GM21447 (cell line): ENCODE results near the gene POU2F2.

Source experiments
- ATAC-seq: cut with Tn5 transposase; IDR thresholded peaks from one replicate; pipeline ENCODE4 v1.9.1; 2021; ENCODE audit not compliant: unreplicated experiment

POU2F2 gene

GRCh38 chr19:42081584-42082203 is 50.6 kb downstream of the POU2F2 start:
- ATAC-seq: no peak

DNA sequence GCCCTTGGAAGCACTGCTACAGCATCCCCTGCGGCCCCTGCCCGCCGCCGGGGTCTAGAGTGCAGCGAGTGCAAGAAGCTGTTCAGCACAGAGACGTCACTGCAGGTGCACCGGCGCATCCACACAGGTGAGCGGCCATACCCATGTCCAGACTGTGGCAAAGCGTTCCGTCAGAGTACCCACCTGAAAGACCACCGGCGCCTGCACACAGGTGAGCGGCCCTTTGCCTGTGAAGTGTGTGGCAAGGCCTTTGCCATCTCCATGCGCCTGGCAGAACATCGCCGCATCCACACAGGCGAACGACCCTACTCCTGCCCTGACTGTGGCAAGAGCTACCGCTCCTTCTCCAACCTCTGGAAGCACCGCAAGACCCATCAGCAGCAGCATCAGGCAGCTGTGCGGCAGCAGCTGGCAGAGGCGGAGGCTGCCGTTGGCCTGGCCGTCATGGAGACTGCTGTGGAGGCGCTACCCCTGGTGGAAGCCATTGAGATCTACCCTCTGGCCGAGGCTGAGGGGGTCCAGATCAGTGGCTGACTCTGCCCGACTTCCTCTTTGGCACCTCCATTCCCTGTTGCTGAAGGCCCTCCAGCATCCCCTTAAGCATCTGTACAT is 51.4 kb downstream of the POU2F2 start:
- no peak for ATAC-seq

DNA sequence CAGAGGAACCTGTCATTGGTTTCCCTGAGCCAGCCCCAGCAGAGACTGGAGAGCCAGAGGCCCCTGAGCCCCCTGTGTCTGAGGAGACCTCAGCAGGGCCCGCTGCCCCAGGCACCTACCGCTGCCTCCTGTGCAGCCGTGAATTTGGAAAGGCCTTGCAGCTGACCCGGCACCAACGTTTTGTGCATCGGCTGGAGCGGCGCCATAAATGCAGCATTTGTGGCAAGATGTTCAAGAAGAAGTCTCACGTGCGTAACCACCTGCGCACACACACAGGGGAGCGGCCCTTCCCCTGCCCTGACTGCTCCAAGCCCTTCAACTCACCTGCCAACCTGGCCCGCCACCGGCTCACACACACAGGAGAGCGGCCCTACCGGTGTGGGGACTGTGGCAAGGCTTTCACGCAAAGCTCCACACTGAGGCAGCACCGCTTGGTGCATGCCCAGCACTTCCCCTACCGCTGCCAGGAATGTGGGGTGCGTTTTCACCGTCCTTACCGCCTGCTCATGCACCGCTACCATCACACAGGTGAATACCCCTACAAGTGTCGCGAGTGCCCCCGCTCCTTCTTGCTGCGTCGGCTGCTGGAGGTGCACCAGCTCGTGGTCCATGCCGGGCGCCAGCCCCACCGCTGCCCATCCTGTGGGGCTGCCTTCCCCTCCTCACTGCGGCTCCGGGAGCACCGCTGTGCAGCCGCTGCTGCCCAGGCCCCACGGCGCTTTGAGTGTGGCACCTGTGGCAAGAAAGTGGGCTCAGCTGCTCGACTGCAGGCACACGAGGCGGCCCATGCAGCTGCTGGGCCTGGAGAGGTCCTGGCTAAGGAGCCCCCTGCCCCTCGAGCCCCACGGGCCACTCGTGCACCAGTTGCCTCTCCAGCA is 52.1 kb downstream of the POU2F2 start:
- ATAC-seq: no peak

DNA sequence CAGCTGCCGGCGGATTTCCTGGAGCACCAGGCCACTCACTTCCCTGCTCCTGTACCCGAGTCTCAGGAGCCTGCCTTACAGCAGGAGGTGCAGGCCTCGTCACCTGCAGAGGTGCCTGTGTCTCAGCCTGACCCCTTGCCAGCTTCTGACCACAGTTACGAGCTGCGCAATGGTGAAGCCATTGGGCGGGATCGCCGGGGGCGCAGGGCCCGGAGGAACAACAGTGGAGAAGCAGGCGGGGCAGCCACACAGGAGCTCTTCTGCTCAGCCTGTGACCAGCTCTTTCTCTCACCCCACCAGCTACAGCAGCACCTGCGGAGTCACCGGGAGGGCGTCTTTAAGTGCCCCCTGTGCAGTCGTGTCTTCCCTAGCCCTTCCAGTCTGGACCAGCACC is 53.0 kb downstream of the POU2F2 start:
- no peak for ATAC-seq

DNA sequence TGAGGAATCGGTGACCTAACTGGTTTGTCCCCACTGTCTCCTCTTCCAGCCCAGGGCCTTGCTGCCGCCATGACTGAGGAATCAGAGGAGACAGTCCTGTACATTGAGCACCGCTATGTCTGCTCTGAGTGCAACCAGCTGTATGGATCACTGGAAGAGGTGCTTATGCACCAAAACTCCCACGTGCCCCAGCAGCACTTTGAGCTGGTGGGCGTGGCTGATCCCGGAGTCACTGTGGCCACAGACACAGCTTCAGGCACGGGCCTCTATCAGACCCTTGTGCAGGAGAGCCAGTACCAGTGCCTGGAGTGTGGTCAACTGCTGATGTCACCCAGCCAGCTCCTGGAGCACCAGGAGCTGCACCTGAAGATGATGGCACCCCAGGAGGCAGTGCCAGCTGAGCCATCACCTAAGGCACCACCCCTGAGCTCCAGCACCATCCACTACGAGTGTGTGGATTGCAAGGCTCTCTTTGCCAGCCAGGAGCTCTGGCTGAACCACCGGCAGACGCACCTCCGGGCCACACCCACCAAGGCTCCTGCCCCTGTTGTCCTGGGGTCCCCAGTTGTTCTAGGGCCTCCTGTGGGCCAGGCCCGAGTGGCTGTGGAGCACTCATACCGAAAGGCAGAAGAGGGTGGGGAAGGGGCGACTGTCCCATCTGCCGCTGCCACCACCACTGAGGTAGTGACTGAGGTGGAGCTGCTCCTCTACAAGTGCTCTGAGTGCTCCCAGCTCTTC is 53.5 kb downstream of the POU2F2 start:
- ATAC-seq: no peak

- no peak for ATAC-seq
These were observed 54.2 kb downstream of the POU2F2 start for GRCh38 chr19:42078058-42078457.

- ATAC-seq: peak; percentile 10
These were observed 55.8 kb downstream of the POU2F2 start for GRCh38 chr19:42076380-42076944.

DNA sequence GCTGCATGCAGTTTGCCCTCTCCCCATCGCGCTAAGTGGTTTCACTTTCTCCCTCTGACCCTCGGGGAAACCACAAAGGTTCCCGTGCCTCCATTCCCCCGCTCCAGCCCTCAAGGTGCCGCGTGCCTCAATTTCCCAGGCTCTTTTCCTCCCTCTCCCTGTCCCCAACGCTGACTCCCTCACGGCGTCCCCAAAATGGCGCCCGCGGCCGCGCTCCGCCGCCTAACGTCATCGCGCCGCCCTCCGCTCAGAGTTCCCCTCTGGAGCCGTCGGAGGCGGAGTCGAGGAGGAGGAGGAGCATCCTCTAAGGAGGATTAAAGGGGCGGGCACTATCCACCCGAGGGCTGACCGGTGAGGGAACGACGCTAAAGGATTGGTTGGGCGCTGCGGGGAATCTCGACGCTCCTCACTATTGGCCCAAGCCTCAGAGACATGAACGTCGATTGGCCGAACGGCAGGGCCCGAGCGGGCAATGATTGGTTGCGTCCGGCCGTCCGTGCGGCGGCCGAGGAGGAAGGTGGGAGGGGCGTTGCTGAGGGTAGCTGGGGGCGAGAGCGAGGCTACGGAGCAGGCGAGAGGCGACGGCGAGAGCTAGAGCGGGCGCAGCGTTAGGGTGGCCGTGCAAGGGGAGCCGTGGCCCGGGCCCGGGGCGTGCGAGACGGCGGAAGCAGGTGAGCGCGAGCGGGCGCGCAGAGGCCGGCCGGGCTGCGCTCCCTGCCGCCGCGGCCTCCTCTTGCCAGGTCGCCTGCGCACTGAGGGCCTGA is 56.4 kb downstream of the POU2F2 start, which contains the start of gene ZNF574:
Gene ZNF574 (plus strand): TSS at position 551 of the 764 bp plus-strand sequence. CDS start 2,441 bp downstream, outside the sequence.
- ATAC-seq: peak; percentile 93

DNA sequence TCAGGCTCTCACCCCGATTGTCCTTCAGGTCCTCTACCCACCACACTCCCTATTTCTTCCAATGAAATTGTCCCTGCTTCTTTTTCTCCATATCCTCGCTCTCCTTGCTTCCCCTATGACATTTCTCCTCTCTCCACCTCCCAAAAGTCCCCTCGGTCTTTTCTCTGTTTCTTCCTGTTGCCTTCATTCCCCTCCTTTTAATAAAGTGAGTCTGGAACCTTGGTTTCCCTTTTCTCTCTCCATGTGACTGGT is 57.0 kb downstream of the POU2F2 start:
- ATAC-seq: no peak

DNA sequence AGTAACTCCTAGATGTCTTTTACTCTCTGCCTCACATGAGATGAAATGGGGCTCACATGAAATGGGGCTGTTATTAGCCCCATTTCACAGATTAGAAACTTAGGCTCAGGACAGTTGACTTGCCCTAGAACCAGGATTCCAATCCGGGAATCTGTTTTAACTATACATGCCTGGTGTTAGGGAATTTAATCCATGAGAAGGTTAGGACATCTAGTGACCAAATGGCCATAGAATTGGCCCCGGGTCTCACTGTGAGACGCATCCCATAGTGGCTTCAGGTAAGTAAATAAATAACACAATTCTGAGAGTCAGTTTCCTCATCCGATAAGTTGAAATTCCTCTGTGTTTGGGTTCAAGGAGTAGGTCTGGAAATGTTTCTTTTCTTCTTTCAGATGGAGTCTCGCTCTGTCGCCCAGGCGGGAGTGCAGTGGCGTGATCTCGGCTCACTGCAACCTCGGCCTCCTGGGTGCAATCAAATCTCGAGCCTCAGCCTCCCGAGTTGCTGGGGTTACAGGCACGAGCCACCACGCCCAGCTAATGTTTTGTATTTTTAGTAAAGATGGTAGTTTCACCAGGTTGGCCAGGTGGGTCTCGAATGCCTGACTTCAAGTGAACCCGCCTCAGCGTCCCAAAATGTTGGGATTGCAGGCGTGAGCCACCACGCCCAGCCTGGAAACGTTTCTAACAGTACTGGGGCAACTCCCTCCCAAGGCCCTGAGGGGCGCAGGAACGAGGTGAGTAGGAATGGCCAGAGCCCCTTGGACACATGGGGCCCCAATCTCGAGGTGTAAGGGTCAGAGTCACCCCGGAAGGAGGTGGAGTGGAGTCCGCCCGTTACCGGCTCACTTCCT is 57.5 kb downstream of the POU2F2 start:
- ATAC-seq: no peak

GRCh38 chr19:42071247-42071646 is 61.0 kb downstream of the POU2F2 start:
- no peak for ATAC-seq

GRCh38 chr19:42069619-42070351 is 62.5 kb downstream of the POU2F2 start, which contains the start of gene GRIK5:
Gene GRIK5 (minus strand): TSS chr19:42070206. CDS start chr19:42065770, 4,436 bp downstream.
- no peak for ATAC-seq

GRCh38 chr19:42068756-42069571 is 63.3 kb downstream of the POU2F2 start:
- ATAC-seq: no peak

- no peak for ATAC-seq
These were observed 63.9 kb downstream of the POU2F2 start for GRCh38 chr19:42068361-42068755.

GRCh38 chr19:42067315-42067888 is 64.8 kb downstream of the POU2F2 start:
- ATAC-seq: no peak

- no peak for ATAC-seq
These were observed 66.0 kb downstream of the POU2F2 start for GRCh38 chr19:42066075-42066754.

DNA sequence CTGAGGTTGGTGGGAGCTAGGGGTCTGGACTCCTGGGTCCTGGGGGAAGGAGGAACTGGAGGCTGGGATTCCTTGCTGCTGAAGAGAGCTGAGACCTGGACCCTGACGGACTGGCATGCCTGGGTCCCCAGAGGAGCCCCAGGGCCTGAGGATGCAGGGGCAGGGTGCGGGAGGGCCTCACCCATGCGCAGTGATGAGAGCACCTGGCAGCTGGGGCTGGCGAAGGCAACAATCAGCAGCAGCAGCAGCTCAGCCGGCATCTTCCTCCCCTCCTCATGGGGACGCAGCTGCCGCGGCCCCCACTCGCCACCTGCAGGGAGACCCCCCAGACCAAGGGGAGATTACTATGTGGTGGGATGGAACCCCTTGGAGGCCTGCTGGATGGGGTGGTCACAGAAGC is 66.7 kb downstream of the POU2F2 start:
- no peak for ATAC-seq
